Measurements from ENCODE around the gene ARHGAP44.
A peak's percentile ranks its signal among the peaks of the same experiment; 100 is the strongest.

Gene ARHGAP44

DNA sequence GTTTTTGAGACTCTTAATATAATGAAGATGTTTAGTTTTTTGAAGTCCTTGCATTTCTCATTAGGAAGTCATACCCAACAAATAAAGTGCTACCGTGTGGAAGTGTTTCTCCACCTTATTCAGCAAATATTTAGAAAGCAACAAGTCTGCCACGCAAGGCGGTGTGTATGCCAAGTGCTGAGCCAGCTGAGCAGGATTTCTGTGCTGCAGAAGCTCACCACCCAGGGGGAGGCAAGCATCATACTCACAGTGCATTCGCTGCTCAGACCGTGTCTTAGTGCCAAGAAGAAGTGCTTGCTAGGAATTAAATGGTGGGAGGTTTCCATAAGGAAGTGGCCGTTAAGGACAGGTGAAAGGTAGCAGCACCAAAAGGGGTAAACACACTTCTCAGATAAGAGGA, 111.2 kb downstream of the ARHGAP44 start:
- DNase-seq (ENCODE audit: low spot score): no peak

DNA sequence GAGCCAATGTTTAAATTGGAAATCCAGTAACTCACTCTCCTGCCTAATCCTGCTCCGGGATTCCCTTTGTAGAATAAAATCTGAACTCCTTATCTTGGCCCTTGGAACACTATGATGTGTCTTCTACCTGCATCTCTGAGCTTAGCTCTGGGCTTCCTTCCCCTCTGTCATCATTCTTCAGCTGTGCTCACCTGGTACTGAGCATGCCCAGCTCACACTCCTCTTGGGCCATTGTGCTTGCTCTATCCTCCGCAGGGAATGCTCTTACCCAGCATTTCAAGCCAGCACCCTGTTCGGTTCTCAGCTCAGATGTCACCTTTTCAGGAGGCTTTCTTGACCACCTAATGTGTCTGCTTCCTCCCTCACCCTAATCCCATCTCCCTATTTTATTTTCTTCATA, 112.7 kb downstream of the ARHGAP44 start:
- DNase-seq (ENCODE audit: low spot score): no peak

GRCh38 chr17:12907477-12907876, 118.2 kb downstream of the ARHGAP44 start:
- DNase-seq (ENCODE audit: low spot score): no peak

DNA sequence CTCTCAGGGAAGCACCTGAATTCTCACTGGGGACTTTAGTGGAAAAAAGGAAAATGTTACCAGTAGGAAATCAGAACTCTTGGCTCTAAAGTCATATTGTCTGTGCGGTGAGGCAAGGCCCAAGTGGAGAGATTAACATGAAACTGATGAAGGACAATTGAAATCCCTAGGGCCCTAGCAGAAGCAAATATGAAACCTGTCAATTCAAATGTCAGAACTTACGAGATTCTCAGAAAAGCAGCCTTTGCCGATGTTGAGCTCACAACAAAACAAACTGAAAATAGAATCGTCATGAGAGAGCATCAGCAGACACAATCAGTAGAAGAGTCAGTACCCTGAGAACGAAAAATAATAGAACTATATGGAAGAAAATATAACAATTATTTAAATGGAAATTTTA, 119.7 kb downstream of the ARHGAP44 start:
- DNase-seq (ENCODE audit: low spot score): no peak

GRCh38 chr17:12909511-12909910, 120.2 kb downstream of the ARHGAP44 start:
- DNase-seq (ENCODE audit: low spot score): no peak

DNA sequence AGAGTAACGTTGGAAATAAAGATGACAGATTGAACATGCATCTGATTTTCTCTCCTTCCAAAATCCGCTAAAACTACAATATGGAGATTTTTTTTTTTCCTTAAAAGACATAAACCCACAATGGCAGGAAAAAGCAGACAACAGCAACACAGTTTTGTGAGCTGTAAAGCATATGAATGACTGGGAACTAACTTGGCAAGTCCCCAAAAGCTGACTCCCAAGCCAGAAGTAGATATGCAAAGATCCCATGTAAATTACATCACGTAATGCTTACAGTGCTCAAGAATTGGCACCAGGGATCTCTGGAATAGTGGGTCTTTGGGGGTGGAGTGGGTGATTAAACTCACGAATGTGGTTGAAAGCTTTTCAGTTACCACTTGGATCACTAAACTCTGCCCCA, 121.9 kb downstream of the ARHGAP44 start:
- DNase-seq (ENCODE audit: low spot score): no peak

GRCh38 chr17:12917399-12917798, 128.1 kb downstream of the ARHGAP44 start:
- no peak for DNase-seq (ENCODE audit: low spot score)

DNA sequence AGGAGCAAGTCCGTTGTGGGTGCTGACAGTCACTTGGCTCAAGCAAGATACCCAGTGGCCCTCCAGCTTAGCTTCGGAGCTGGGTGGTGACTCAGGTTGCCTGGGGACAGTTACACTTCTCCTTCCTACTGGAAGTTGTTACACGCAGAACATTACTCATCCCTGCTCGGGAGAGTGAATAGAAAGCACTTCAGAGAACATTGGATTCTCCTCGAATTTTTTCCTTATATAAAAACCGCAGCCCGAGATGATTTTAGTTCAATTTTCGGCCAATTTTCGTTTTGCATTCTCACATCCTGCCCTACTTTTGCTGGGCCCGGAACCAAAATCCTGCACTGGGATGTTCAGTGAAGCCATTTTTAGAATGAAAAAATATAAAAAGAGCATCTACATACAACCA, 128.8 kb downstream of the ARHGAP44 start:
- DNase-seq (ENCODE audit: low spot score): no peak

DNA sequence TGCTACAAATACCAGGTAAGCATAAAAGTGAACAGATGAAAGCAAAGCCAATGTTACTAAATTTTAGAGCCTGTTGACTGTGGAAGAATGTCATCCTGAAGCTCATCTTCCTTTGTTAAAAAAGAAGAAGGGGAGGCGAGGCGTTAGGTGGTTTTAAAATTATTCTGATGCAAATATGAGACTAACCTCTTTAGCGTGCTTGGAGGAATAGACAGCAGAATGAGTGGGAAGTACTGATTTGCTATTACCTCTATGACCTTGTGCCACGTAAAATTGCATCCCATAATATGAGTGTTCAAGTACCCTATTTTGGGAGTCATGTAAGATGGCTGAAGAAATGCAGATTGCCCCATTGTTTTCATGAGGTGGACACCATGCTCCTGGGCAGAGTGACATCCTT, 132.8 kb downstream of the ARHGAP44 start:
- no peak for DNase-seq (ENCODE audit: low spot score)

DNA sequence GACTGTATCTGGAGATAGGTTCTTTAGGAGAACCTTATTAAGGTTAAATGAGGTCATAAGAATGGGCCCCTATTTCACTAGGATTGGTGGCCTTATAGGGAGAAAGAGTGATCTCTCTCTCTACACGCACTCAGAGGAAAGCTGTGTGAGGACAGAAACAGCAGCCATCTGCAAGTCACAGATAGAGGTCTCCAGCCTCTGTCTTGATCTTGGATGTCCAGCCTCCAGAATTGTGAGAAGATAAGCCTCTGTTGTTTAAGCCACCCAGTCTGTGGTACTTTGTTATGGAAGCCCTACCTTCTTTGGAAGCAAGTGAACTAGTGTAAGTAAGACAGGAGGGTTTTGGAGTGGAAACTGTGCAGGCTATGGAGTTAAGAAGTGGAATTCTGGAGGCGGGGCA, 135.3 kb downstream of the ARHGAP44 start:
- DNase-seq (ENCODE audit: low spot score): no peak

DNA sequence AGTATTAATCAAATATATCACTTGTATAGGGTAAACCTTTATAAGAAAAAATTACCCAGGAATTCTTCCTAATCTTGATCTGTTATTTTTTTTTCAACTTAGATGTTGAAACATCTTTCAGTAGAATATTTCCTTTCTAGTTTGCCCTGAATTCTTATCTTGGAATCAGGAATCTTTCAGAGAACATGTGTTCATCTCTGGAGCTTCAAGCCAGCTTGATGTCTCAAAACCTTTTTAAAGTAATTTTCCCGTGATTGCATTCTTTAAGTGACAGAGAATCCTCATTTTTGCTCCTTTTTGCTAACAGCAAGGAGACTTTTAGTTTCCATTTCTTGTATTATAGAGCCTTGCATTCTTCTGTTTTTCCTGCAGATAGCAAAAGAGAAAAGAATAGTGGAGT, 137.7 kb downstream of the ARHGAP44 start:
- DNase-seq (ENCODE audit: low spot score): no peak

- DNase-seq (ENCODE audit: low spot score): no peak
Observed at GRCh38 chr17:12927541-12928425, 138.5 kb downstream of the ARHGAP44 start.

DNA sequence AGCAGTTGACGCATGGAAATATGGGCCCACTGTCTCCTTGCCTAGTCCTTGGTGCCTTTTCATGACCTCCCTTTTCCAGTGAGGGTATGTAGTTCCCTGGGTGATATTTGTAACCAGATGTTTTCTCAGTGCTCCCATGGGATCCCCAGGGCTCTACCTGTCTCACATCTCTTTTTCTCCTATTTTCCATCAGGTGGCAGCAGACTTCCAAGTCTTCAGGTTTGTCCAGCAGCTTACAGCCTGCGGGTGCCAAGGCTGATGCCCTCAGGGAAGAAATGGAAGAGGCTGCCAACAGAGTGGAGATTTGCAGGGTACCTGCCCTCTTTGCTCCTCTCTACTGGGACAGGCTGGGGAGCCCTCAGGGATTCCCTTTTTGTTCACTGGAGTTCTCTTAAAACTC, 139.4 kb downstream of the ARHGAP44 start:
- no peak for DNase-seq (ENCODE audit: low spot score)

- no peak for DNase-seq (ENCODE audit: low spot score)
Observed at GRCh38 chr17:12936501-12936900, 147.2 kb downstream of the ARHGAP44 start.

DNA sequence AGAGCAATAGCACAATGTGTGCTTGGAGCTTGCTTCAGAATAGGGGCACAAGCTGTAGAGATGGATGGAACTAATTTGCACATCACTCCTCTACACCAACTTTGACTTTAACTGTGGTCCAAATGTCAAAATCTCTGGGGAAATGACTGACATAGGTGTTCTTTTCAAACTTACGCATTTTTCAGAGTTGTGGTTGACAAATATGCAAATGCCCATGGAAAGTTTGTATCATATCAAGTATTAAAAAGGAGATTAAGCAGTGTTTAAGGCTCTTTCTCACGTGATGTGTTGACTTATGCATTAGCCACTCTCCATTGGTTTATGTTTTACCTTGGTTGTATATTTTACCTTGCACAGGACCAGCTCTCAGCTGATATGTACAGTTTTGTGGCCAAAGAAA, 151.4 kb downstream of the ARHGAP44 start:
- DNase-seq (ENCODE audit: low spot score): no peak

DNA sequence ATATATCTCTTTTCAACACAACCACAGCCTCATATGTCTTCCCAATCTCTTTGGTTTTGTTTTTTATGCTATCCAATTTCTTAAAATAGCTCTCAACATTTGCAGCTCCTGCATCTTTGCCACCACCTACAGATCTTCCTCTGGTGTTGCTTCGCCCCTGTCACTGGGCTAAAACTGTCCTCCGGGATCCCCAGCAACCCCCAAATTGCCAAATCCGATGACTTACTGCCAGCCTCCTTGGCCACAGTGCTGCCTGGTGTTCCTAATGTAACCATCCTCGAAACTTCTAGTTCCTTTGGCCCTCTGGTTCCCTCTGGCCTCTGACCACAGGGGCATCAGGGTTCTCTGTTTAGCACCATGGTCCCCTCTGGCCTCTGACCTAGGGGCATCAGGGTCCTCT, 157.7 kb downstream of the ARHGAP44 start:
- no peak for DNase-seq (ENCODE audit: low spot score)

GRCh38 chr17:12952012-12952411, 162.7 kb downstream of the ARHGAP44 start:
- no peak for DNase-seq (ENCODE audit: low spot score)

DNA sequence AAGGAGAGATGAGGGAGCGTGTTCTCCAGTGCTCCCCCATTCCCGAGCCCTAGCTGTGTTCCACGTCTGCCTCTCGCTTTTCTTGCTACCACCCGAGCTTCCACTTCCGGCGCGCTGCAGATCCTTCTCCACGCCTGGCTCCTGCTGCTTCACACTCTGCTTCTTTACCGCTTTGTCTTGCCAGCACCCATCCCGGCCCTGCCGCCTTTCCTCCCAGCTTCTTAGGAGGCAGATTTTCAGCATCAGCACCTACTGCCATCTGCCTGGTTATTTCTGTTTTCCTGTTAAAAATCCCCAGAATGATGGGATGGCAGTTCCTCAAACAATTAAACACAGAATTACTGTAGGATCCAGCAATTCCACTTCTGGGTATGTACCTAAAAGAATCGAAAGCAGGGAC, 163.9 kb downstream of the ARHGAP44 start:
- DNase-seq (ENCODE audit: low spot score): no peak

- no peak for DNase-seq (ENCODE audit: low spot score)
Observed at GRCh38 chr17:12955521-12955920, 166.2 kb downstream of the ARHGAP44 start.

DNA sequence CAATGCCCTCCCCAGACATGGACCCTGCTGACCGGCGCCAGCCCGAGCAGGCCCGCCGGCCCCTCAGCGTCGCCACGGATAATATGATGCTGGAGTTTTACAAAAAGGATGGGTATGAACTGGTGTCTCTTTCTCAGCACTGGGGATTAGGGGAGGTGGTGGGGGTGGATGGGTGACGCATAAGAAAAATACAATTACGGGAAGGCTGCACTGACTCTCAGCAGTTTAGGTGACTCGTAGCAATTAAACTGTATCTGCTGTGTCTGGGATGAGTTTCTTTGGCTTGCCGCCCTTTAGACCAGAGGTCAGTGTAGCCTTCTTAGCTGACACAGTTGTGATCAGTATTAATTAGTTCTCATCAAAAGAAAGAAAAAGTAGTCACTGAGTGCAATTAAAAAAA, 169.5 kb downstream of the ARHGAP44 start:
- DNase-seq (ENCODE audit: low spot score): peak; percentile 63

DNA sequence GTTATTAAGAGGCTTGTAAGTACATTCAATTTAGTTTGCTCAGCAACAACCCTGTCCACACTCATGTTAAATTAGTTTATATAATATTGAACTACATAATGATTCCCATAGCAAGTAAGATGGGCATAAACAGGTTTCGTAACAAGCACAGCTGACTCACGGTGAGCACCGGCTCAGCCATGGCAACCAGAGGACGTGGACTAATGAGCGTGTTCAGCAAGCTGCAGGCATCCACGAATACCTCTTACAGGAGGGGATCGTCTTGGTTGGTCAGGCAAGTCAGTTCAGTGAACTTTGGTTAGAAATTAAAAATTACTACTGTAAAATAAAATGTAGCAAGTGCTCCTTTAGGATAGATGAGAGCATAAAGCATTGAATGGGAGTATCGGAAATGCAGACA, 170.1 kb downstream of the ARHGAP44 start:
- peak; percentile 25 for DNase-seq (ENCODE audit: low spot score)

DNA sequence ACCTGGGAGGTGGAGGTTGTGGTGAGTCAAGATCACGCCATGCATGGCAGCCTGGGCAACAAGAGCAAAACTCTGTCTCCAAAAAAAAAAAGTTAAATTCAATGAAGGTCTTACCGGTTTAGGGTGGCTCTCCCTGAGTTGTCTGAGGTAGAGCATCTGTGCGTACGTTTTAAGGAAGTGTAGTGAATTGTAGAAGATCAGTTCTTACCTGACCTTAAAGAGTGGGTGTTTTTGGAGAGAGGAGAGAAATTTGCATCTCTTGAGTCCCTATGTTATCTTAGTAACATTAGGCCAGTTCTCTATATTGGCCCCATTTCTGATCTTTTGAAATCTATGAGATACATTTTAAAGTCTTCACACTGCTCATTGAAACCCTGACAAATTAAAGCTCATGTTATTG, 172.4 kb downstream of the ARHGAP44 start:
- no peak for DNase-seq (ENCODE audit: low spot score)

GRCh38 chr17:12963505-12963904, 174.2 kb downstream of the ARHGAP44 start:
- no peak for DNase-seq (ENCODE audit: low spot score)

- DNase-seq (ENCODE audit: low spot score): no peak
Observed at GRCh38 chr17:12964162-12964561, 174.9 kb downstream of the ARHGAP44 start.
